Measurements from ENCODE around the gene EIF5A. TPM values are rescaled to one million over a fixed set of nuclear protein-coding genes. Genes with fewer than 3 reads are reported as not detected.

The EIF5A gene
- polyA plus RNA-seq (2012; ENCODE audit: missing spikeins), result 765 TPM

DNA sequence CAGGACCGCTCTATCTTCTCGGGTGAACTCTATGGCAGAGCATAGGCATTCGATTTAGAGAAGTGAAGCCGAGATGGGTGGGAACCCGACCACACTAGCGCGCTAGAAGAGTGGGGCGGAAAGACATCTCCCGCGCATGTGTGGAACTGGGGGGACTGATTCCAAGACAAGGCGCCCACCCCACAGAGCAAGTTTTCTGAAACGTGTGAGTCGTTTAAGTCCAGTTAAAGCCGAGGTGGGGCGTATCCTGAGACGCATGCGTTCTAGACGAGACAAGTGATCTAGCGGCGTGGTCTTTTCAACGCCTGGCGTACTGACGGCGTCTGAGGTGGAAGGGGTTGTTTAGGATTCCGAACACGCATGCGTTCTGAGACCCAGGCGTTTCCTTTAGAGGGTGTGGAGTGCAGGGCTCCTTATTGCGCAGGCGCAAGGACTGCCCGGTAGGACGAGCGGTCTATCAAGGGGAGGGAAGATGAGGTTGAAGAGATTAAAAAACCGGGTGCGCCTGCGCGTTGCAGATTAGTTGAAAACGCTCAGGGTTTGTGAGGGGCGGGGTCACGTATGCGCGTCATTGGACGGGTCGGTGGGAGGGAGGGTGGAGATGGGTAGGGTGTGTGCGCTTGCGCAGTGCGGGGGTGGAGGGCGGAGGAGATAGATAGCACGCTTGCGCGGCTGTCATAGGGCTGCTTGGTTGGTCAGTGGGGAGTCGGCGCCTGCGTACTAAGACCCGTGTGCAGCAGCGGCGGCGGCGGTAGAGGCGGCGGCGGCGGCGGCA, at the start of gene EIF5A:
TSS of gene EIF5A (plus strand) at position 718 of the 775 bp plus-strand sequence. CDS start 2,008 bp downstream, outside the sequence.
- TF ChIP-seq TAF1 (IDR thresholded peaks at IDR 0.05; ENCODE audit: borderline replicate concordance, low read depth, low read length) (no peak; the same call in 1 of the 2 replicates), POLR2A (IDR thresholded peaks at IDR 0.05; ENCODE audit: low read depth, low read length) (peak; percentile 85), POLR2AphosphoS5 (IDR thresholded peaks at IDR 0.05; ENCODE audit: low read depth, low read length) (peak; percentile 73)
- peak; percentile 99 for FAIRE-seq
- DNase-seq (ENCODE audit: insufficient read length), result peak; percentile 95

DNA sequence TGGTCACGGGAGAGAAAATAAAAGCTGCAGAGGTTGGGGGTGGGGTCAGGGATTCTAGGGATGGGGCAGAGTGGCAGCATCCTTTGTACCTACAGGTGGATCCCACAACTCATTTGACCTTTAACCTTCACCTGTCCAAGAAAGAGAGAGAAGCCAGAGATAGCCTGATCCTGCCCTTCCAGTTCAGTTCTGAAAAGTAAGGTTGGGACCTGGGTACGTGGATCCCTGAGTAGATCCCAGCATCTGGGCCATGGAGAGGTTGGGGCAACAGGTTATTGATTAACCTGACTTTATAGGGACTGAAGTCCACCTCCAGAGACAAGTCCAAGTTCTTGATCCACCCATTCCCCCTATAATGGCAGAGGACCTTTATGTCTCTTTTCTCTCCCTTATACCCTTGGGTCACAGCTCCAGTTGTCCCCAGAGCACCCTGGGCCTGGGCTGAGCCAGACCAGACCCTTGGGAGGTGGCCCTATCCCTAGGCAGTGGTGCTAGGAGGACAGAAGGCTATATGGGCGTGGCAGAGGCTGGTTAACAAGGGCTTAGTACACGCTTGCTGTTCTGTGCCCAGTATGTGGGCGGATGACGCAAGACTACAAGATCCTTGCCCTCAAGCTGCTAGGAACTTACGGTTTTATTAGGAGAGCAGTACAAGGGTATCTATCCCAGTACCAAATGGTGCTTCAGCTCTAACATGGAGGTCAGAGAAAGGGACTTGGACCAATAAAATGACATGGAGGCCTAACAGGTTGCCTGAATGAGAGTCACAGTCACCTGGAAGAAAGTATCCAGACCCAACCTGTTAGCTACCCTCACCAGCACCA, 48.5 kb upstream of the EIF5A start:
- DNase-seq (ENCODE audit: insufficient read length) (no peak), FAIRE-seq (no peak)
- TF ChIP-seq POLR2AphosphoS5 (IDR thresholded peaks at IDR 0.05; ENCODE audit: low read depth, low read length) (0 out of 2 replicates have a peak, but pooled peaks have one; percentile 24), TAF1 (IDR thresholded peaks at IDR 0.05; ENCODE audit: borderline replicate concordance, low read depth, low read length) (no peak)

DNA sequence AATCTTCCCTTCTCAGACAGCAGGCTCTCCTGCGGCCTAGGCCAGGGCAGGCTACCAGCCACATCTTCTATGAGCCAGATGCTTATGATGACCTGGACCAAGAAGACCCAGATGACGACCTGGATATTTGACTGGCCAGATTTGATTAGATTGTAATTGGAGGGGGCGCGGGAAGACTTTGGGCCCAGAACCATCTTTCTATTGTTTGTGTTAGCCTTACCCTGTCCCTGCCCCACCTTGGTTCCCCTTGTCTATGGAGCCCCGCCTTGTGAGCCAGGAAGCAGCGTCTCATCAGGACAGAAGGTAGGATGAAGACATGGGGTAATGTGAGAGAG, 47.9 kb upstream of the EIF5A start:
- no peak for FAIRE-seq
- no peak for TF ChIP-seq POLR2AphosphoS5 (IDR thresholded peaks at IDR 0.05; ENCODE audit: low read depth, low read length)
- no peak for TF ChIP-seq TAF1 (IDR thresholded peaks at IDR 0.05; ENCODE audit: borderline replicate concordance, low read depth, low read length)
- TF ChIP-seq POLR2A (IDR thresholded peaks at IDR 0.05; ENCODE audit: low read depth, low read length), result no peak
- no peak for DNase-seq (ENCODE audit: insufficient read length)

DNA sequence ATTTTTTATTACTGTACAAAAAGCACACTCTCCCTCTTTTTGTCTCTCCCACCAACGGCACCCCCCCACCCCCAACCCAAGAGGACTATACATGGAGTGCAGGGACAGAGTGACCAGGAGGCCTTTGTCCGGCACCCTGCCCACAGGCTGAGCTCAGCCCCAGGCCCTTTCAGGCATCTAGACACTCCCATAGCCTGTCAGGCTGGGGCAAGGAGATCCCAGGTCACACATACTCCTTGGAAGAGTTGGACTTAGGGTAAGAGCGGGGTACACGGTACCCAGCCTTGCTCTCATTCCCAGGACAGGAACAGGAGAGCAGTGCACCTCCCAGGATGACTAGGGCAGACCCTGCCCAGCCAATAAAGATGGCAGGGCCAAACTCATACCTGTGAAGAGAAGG, 47.3 kb upstream of the EIF5A start:
- TF ChIP-seq TAF1 (IDR thresholded peaks at IDR 0.05; ENCODE audit: borderline replicate concordance, low read depth, low read length) (no peak), POLR2A (IDR thresholded peaks at IDR 0.05; ENCODE audit: low read depth, low read length) (no peak), POLR2AphosphoS5 (IDR thresholded peaks at IDR 0.05; ENCODE audit: low read depth, low read length) (no peak)
- FAIRE-seq (no peak), DNase-seq (ENCODE audit: insufficient read length) (no peak)

DNA sequence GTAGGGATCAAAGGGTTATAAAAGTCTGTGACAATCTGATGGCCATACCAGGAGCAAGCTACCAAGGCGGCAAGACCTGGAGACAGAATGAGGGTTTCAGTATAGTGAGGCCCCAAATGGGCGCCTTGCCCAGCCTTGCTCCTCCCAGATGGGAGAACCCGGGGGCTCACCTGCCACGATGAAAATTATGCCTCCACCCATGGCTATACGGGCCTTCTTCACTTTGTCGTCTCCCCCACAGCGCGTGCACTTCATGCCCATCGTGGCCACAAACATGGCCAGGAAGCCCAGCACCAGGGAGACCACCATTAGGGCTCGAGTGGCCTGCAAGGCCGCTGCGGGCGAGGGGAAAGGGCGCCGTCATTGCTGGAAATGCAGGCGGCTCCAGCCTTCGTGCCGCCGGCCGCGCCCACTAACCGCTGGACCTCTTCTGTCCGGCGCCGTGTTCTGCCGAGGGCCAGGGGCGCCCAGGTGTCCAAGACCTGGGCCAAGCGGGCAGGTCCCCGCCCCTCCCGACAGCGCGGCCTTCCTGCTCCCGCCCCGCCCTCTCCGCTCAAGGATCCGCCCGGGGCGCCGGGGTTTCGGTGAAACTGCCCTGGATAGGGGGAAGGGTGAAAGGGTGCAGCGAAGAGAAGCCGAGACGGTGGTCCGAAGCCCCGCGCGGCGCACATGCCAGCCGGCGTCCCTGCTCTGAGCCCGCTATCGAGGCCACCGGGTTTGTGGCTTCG, 46.6 kb upstream of the EIF5A start:
- DNase-seq (ENCODE audit: insufficient read length), result no peak
- FAIRE-seq, result no peak
- TF ChIP-seq POLR2A (IDR thresholded peaks at IDR 0.05; ENCODE audit: low read depth, low read length) (0 out of 2 replicates have a peak, but pooled peaks have one; percentile 34), TAF1 (IDR thresholded peaks at IDR 0.05; ENCODE audit: borderline replicate concordance, low read depth, low read length) (no peak), POLR2AphosphoS5 (IDR thresholded peaks at IDR 0.05; ENCODE audit: low read depth, low read length) (no peak)

DNA sequence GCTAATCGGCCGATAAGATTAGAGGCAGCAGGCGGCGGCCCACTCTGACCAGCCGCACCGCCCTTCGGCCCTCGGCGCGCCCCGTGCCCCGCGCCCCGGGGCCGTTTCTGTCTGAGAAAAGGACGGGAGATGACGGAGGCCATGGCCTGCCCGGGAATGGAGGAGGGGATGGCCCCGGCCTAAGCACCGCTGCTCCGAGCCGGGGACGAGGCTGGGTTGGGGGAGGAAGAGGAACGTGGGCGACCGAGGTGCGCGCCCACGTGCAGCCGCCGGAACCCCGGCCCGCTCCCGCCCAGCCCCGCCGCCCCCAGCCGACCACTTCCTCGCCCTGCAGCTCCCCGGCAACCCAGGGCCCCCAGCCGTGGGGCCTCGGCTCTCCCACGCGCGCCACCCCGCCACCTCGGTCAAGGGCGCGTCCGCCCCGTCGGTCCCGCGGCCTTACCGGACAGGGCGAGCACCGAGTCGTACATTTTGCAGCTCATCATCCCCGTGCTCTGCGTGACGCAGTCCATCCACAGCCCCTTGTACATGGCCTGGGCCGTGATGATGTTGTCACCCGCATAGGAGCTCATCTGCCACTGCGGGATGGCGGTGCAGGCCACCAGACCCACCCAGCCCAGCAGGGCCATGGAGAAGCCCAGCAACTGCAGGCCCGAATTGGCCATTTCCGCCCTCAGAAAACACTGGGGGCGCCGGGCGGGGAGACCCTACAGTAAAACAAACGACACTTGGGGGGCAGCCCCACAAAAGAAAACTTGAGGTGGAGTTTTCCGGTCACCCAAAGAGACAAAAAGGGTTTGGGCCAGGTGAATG, 45.8 kb upstream of the EIF5A start:
- no peak for TF ChIP-seq POLR2A (IDR thresholded peaks at IDR 0.05; ENCODE audit: low read depth, low read length)
- TF ChIP-seq POLR2AphosphoS5 (IDR thresholded peaks at IDR 0.05; ENCODE audit: low read depth, low read length), result no peak
- TF ChIP-seq TAF1 (IDR thresholded peaks at IDR 0.05; ENCODE audit: borderline replicate concordance, low read depth, low read length), result no peak
- DNase-seq (ENCODE audit: insufficient read length) (no peak), FAIRE-seq (no peak)

DNA sequence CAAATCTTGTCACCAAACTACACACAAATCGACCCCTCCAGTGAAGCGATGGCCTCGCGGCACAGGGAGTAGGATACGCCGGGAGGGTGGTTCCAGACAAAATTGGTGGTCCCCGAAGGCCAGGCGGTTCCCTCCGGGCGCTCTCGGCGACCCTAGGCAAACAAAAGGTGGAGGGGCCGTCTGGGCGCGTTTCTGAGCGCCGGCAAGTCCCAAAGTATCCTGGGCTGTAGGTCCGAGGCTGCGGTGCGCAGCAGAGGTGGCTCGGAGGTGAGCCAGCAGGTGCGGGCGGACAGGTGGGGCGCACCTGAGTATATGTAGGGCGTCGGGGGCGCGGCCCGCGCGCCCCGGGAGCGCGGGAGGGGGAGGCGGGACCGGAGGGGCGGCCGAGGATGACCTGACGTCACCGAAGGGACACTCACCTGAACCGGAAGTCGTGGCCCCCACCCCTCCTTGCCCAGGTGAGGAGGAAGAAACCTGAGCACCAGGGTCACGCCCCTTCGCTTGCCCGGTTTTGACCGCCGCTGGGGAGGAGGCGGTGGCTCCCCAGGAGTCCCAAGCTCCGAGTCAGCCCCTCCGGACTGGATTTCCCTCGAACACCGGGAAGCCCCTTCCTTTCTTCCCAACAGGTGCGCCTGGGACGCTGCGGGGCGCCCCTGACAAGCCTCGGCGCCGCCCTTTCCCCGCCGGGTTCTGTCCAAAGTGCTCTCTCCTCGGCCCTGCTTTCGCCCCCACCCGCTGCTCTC, 45.1 kb upstream of the EIF5A start, which contains the start of gene CLDN7:
TSS of gene CLDN7 (minus strand) at position 287 of the 743 bp plus-strand sequence. CDS start 435 bp downstream, outside the sequence.
- FAIRE-seq (no peak), DNase-seq (ENCODE audit: insufficient read length) (no peak)
- TF ChIP-seq TAF1 (IDR thresholded peaks at IDR 0.05; ENCODE audit: borderline replicate concordance, low read depth, low read length), result no peak
- no peak for TF ChIP-seq POLR2AphosphoS5 (IDR thresholded peaks at IDR 0.05; ENCODE audit: low read depth, low read length)
- no peak for TF ChIP-seq POLR2A (IDR thresholded peaks at IDR 0.05; ENCODE audit: low read depth, low read length)

DNA sequence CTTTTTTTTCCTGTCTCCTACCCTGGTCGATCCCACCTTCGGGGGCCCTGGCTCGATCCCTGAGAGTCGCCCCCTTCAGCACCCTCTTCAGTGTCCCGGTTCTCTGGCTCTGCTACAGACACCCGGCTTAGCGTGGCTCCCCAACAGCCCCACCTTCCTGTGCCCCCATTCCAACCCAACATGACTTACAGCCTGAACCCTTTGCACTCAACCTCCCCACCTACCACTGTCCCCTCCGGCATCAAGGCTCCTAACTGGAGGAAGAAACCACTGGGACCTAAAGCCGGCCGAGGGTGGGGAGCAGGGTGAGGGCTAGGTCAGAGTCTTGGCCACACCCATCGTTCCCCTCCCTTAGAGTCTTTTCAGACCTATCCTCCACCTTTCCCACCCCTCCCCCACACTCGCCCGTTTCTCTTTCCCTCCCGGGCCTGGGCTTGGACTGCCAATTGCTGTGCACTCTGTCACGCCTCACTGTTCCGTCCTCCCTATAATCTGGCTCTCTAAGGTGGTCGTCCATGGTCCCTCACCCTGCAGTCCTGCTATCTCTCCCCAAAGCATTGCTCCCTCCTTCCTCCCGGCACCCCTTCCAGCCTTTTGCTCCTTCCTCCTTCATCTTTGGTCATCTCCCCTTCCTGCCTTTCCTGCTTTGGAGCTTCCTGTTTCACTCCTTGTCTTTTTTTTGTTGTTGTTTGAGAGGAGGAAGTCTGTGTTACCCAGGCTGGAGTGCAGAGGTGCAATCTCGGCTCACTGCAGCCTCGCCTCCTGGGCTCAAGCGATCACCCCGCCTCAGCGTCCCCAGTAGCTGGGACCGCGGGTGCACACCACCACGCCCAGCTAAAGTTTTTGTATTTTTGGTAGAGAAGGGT, 44.3 kb upstream of the EIF5A start:
- TF ChIP-seq POLR2AphosphoS5 (IDR thresholded peaks at IDR 0.05; ENCODE audit: low read depth, low read length), result no peak
- no peak for TF ChIP-seq POLR2A (IDR thresholded peaks at IDR 0.05; ENCODE audit: low read depth, low read length)
- no peak for TF ChIP-seq TAF1 (IDR thresholded peaks at IDR 0.05; ENCODE audit: borderline replicate concordance, low read depth, low read length)
- no peak for FAIRE-seq
- no peak for DNase-seq (ENCODE audit: insufficient read length)

DNA sequence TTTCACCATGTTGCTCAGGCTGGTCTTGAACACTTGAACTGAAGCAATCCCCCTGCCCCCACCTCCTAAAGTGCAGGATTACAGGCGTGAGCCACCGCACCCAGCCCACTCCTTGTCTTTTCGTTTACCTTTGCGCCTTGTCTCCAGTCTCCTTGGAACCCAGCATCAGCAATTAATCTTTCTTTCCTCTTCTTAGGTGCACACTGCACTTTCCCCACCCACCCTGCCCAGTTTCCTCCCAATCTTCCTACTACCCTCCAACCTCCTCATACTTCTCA, 43.7 kb upstream of the EIF5A start:
- no peak for DNase-seq (ENCODE audit: insufficient read length)
- TF ChIP-seq POLR2A (IDR thresholded peaks at IDR 0.05; ENCODE audit: low read depth, low read length), result no peak
- no peak for TF ChIP-seq TAF1 (IDR thresholded peaks at IDR 0.05; ENCODE audit: borderline replicate concordance, low read depth, low read length)
- no peak for TF ChIP-seq POLR2AphosphoS5 (IDR thresholded peaks at IDR 0.05; ENCODE audit: low read depth, low read length)
- FAIRE-seq, result no peak
